Body of pancreas (tissue), 4 donors: ENCODE results near the gene LYRM4.

Source experiments
- POLR2A ChIP-seq, 3 donors: fragments of 450-650 bp; IDR thresholded peaks; one replicate each; pipeline ENCODE4 v1.6.1; 2016; ENCODE audit warnings: antibody characterized with exemption in 3 of 3, mild to moderate bottlenecking in 2 of 3
- TF ChIP-seq, protein P1 (sequence below), 7 experiments: fragments of 450-650 bp in 4 of 7; fragments of 200-600 bp in 3 of 7; sonication (generic) in 3 of 7; IDR thresholded peaks; one replicate each; pipeline ENCODE4 v1.5.1; 2016 to 2019; ENCODE audit warnings: antibody characterized with exemption in 7 of 7

DNA sequence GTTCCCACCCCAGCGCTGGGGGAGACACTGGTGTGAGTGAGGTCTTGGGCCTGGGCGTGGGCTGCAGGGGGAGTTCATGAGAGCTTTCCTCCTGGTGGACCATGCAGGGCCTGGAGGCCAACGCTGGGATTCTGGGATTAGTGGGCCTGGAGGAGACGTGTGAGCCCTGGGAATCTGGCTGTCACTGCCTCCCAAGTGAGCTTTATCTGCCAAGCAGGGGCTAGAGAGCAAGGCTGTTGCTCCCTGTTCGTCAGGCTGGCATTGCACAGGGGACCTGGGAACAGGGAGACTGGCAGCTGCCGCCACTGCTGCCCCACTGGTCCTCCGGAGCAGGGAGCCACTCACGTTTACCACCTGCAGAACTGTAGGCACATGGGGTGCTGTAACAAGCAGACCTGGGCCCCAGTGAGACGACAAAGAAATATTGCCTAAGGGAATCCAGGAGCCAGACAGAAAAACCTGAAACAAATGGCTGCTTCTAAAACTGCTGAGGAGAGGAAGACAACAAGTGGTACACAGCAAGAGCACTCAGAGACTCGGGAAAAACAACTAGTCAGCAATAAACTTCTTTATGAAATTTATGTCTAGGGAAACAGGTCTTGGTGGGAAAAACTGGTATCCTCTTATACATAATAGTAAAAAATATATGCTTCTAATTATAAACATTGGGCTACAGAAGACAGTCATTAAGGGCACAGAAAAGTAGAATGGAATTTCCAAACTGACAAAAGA lies 130.4 kb downstream of the LYRM4 start:
- TF ChIP-seq, protein P1, sequence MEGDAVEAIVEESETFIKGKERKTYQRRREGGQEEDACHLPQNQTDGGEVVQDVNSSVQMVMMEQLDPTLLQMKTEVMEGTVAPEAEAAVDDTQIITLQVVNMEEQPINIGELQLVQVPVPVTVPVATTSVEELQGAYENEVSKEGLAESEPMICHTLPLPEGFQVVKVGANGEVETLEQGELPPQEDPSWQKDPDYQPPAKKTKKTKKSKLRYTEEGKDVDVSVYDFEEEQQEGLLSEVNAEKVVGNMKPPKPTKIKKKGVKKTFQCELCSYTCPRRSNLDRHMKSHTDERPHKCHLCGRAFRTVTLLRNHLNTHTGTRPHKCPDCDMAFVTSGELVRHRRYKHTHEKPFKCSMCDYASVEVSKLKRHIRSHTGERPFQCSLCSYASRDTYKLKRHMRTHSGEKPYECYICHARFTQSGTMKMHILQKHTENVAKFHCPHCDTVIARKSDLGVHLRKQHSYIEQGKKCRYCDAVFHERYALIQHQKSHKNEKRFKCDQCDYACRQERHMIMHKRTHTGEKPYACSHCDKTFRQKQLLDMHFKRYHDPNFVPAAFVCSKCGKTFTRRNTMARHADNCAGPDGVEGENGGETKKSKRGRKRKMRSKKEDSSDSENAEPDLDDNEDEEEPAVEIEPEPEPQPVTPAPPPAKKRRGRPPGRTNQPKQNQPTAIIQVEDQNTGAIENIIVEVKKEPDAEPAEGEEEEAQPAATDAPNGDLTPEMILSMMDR (IDR thresholded peaks at IDR 0.05): no peak
- TF ChIP-seq POLR2A (IDR thresholded peaks at IDR 0.05): no peak
